Activated CD4-positive, alpha-beta T cell treated with anti-CD3 and anti-CD28 coated beads, Interleukin-10, Interleukin-2, amounts not matched to agents 100 ng/mL and 50 ng/mL, durations not matched to agents 16 hours and 8 hours (primary cell): ENCODE measurements around the gene SATB1.

Experiments
- DNase-seq: peaks from one replicate; pipeline ENCODE4 v3.0.0-alpha.2; 2020

SATB1 gene

DNA sequence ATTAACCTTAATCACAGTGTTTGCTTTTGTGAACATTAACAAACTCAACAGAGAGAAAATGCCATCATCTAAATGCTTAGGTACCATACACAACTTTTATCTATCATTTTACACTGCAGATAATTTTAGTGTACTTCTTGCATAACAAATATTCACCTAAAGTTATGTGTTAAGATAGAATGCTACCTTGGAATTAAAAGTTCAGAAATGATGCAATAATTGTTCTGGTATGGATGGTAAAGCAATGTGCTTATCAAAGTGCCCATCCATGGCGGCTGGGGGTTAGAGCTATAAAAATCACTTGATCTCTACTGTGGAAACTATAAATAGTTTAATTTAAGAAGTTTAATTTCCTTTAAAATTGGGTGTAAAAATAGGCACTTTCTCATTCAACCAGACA lies 28.7 kb downstream of the SATB1 start:
- no peak for DNase-seq

DNA sequence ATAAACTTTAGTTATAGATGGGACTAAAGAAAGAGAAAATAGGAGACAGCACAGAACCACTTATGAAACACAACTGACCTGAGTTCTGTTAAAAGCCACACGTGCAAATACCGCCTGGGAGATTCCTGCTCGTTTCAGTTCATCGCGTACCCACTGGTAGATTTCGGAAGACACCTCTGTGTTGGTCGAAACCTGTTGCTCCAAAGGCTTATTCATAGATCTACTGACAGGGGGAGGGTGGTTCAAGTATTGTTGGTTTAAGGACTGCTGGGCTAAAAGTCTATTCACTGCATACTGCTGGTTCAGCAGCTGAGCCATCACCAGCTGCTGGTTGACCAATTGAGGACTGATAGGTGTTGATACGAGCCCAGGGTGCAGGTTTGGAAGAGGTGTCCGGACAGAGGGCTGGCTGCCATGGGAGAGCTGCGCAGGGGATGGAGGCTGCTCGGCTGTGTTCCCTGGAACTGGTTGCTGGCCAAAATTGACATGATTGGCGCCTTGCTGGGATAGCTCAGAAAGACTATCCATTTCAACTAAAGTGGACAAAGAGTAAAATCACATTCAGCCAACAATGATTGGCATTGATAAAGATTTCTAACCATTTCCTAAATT lies 30.6 kb downstream of the SATB1 start:
- peak; percentile 29 for DNase-seq

GRCh38 chr3:18393906-18394305 lies 31.2 kb downstream of the SATB1 start:
- DNase-seq = no peak

GRCh38 chr3:18390024-18390660 lies 35.0 kb downstream of the SATB1 start:
- DNase-seq = no peak

- DNase-seq = no peak
These were observed 35.9 kb downstream of the SATB1 start for GRCh38 chr3:18389108-18389733.

- DNase-seq = no peak
These were observed 38.8 kb downstream of the SATB1 start for GRCh38 chr3:18386274-18386890.

DNA sequence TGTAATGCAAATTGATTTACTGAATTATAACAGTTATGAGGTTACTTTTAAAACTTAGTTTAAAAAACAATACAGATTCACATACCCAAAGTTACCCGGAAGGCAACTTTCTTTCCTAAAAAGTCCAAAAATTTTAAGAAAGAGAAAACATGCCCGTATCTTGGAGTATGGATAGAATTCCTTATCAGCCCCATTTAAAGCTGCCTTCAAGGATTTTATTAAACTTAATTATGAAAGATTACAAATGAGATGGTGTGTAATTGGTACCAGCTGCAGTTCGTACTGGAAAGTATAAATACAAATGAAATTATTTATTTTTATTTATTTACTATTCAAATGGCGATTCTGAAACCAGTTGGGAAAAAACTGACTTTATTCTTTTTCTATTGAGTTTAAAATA lies 39.4 kb downstream of the SATB1 start:
- no peak for DNase-seq

DNA sequence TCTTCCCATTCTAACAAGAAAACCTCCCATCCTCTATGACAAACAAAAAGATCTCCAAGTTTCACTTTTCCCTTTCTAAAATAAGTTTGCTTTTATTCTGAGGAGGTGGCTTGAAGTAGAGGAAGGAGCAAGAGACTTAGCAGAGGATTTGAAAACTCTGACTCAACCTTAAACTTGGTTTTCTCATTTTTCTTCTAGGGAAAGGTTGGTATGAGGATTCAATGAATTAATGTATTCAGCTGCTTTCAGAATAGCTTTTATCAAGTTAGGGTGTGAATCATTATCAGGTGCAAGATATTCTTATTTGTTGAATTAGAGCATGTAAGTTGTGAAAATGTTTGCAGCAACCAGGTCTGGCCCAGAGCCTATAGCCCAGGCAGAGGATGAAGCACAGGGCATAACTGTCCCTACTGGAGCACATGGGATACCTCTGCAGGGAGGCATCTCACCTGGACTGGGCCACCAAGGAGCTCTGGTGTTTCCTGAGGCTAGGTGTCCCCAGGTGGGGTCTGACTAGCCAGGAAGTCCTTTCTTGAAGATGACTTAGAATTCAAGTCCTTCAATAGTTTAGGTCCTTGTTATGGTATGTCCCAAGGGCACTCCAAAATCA lies 42.3 kb downstream of the SATB1 start:
- peak; percentile 30 for DNase-seq

DNA sequence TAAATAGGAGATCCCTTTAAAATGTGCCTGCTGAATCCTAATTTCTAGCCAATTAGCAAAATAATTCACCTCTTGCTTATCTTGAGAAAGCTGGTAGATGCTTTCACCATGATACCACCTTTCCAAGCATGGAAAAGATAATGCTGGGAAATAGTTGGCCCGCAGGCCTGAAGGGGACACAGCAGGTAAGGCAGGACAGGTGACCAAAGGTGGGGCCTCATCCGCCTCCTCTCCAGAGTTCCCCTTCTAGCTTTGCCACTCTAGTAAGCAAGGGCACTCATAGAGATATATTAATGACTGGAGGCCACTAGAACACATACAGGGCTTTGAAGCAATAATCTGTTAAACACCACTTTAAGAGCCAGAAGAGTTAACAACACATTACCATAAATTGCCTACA lies 45.5 kb downstream of the SATB1 start:
- DNase-seq = no peak

- DNase-seq = no peak
These were observed 46.9 kb downstream of the SATB1 start for GRCh38 chr3:18378218-18378617.

DNA sequence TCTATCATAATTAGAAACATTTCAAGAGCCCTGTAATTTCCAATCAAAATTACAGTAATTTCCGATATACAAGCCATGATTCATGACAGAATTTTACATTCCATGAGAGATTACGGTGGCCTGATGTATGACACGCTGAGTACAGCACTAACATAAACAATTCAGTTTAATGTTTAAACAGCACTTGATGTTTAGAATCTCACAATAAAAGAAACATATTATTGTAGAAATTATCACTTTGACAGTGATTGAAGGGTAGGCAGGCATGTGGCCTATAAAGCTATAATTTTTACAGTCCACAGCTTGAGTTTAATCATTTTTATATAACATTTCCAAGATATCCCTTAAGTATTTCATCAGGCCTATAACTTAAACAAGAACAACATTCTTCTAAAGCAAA lies 48.5 kb downstream of the SATB1 start:
- DNase-seq = no peak

DNA sequence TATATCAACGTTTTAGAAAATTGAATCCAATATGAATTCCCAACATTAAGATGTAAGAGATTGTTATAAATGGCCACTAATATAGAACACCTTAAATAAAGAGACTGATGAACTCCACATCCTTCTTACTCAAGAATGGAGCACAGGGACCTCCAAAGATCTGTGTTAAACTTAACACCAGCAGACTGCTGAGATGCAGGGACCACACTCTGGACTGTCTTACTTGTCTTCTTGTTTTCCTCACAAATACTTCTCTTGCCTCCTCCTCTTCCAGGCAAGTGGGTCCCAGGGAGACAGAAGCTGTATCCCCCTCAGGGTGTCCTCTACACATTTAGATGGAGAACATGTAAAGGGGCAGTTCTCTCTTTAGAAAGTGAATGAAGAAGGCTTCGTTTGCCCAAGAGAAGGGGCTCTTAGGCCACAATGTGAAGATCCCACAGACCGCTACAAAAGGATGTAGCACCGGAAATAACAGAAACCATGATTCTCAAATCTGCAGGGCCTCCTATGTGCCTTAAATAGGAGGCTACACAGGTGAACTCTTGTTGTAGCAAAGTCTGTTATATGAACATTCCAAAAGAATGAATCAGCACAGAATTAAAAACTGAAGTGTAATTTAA lies 52.2 kb downstream of the SATB1 start:
- peak; percentile 49 for DNase-seq

DNA sequence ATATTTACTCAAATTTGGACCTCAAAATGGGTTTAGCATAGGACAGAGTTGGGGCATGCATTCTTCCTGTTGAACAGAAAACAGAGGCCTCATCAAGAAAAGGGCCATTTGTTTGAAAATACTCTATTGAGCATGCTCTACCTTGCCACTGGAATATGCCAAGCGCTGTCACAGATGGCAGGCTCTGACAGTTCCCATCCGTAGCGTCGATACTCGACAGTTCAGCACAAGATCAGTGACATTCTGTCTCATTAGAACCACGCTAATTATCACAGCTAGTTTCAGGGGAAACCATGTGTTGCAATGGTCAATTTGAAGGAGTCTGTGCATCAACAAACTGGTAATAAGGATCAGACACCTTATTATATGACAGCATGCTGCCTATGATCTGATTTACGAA lies 54.5 kb downstream of the SATB1 start:
- DNase-seq = no peak

DNA sequence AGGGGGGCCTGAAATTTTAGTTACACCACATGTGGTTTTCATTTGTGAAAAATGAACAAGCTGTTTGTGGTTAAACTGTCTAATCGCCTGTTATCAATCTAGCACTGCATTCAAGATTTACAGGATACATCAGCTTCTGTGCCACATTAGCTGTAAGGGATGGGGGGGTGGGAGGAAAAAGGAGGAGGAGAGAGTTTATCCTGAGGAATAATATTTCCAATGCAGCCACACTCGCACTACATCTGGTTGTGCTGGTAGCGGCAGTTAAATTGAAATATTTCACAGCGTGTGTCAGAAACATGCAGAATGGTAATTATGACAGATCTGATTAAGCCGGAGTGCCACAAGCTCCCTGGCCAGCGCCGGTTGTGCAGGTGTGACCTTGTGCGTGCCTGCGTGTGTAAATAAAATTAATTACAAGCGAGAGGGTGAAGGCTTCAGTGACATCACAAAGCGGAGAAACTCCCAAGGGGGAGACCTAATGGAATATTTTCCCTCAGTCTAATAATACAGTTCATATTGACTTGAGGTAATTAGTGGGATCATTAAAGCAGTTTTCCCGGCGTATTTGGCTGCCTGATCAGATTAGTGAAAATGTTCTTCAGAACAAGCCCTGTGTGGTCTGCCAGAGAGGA lies 55.5 kb downstream of the SATB1 start:
- no peak for DNase-seq

DNA sequence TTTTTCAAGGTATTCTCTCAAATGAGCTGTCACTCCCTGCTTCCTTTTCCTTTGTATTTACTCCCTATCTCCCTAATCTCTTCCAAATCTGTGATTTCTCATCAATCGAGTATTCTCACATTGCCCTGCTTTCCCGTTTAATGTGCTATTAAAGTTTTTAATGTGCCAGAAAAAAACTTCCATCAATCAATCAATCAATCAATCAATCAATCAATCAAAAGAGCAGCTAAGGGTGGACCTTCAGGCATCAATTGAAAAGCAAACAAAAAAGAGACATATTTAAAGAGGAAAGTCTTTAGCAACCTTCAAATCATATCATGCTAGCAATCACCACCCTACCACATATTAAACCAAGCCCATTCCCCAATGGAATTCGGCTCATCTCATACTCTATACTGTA lies 58.9 kb downstream of the SATB1 start:
- no peak for DNase-seq

DNA sequence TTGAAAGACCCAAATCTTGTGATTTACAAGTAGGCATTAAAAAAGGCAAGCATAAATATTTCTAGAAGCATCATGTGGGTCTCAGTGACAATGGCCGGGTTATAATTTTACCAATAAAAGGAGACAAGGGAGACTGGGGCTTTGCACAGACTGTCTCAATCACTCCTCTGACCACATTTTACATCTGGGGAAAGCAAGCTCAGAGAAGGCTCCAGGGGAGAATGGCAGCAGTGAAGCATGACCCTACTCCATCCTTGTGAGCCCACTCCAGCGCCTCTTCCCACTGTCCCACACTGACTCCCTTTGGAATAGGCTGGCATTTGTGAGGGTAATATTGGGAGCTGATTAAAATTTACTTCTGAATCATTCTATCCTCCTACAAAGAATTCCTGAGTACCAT lies 61.8 kb downstream of the SATB1 start:
- no peak for DNase-seq

DNA sequence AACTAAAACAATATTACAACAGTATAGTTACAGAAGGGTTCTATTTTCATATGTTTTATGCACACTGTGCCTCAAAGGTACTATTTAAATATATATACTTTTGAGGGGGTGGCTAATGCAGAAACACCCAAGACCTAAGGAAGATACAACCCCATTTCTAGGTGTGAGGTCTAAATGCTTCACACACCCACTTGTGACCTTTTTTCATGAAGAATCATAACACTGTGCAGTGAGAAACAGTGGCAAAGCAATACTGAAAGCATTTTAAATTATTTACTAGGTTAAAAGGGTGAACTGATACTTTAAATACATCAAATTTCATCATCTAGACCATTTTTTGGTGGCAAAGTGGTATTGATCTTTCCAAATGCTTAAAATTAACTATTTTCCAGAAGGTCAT lies 67.4 kb downstream of the SATB1 start:
- DNase-seq = no peak

- no peak for DNase-seq
These were observed 69.3 kb downstream of the SATB1 start for GRCh38 chr3:18355832-18356231.

DNA sequence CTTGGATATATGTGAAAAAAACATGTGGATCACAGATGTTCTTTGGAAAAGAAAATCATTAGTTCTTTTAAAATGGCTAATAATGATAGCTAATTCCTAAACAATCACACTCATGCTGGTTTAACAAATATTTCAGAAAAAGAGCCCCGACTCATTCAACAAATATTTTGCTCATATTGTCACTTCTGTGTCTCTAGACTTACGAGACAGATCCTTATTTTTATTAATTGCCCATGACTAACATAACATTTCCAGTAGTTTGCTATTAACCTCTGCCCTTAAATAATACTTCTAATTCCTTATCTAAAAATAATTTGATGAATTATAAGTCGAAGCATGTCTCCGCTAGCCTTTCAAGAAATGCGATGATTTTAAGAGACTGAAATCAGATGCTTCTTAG lies 70.4 kb downstream of the SATB1 start:
- no peak for DNase-seq

DNA sequence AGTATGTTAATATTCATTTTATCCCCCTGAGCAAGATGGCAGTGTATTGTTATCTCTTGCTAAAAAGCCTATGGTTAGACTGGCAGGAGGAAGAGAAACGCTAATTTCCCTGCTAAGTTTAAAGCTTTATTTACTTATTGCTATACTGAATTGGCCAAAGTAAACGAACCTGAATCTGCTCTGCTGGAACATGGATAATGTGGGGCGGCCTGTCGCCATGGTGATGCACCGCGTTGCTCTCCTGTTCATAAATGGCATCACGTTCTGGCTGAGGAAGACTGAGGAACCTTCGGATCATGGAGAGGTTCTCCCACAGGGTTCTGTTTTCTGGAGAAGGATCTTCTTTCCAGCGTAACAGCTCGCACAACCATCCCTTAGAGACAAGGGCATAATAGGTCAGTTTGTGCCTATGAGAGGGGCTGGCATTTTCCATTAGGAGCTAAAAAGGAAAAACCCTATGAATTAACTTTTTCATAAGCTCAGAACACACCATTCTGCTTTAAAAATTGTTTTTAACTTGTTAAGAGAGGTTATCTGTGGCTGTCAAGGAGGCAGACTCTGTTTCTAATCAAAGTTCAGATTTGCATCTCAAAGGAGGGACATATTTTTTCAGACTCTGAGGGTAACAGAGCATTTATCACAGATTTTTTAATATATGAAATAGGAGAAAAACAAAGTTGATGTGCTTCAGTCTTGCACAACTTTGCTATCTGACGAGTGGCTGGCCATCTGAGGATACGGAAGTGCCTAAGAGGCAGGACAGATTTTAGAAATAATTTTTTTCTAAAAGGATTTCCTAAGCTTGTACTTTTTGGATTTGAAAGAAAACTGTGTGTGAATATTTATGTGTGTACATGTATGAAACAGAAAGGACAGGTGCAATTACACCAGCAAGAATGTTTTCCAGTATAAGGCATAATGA lies 73.1 kb downstream of the SATB1 start:
- no peak for DNase-seq

DNA sequence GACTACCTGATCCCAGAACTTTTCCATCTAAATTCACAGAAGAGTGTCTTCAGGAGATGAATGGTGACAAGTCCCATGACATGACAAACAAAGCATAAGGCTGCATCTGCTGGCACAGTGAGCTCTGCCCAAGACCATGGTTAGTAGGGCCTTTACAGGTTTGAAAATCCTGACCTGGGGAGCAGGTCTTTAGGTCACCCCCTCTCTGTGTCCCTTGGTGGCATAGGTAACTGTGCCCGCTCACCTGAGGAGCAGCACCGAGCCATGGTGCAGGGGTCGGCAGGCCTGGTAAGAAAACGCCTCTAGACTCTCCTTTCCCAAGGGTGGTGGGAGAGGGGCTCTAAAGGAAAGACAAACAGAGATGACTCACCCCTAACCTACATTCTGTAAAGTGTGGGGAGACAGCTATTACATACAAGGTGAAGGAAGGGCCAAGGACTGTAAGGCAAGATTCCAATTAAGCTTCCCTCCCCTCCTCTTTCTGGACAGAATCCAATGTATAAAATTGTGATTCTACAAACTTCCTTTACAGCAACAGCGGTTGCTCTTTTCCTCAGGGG lies 74.0 kb downstream of the SATB1 start:
- DNase-seq = no peak
